Endothelial cell of umbilical vein (primary cell): ENCODE measurements around the gene FAM168A. TPM values are rescaled to one million over a fixed set of nuclear protein-coding genes. Genes with fewer than 3 reads are reported as not detected.

ENCODE experiments used
- BruUV-seq: library from RNA; stranded (reverse); fragments of 400-500 nt; replicated peaks from 2 replicates; lab custom pipeline; 2021; lab: Mats Ljungman, UMichigan
- CTCF ChIA-PET: fragments of 300-600, 350-600 bp; sonication (Branson Sonifier 250); formaldehyde crosslinking; loops from one replicate; lab custom pipeline; 2021; ENCODE audit warnings: antibody characterized with exemption, inconsistent platforms; lab: Charles Lee
- POLR2A ChIA-PET: fragments of 300-600, 350-600 bp; sonication (Branson Sonifier 250); formaldehyde crosslinking; loops from one replicate; lab custom pipeline; 2021; ENCODE audit warnings: antibody characterized with exemption, inconsistent platforms; lab: Charles Lee
- DNase-seq: peaks from one replicate; pipeline ENCODE4 v3.0.0-alpha.2; 2011; ENCODE audit warnings: low read depth, low spot score
- FAIRE-seq: peaks from 2 replicates; lab custom pipeline; 2011; peaks lifted over from hg19 to GRCh38; lab: Jason Lieb, UNC
- H2AFZ ChIP-seq: 2 replicates; pipeline ENCODE4 v1.6.0; 2012; ENCODE audit warnings: low read depth, low read length, control low read depth, inconsistent platforms
- H3K27ac ChIP-seq: 2 replicates; pipeline ENCODE4 v1.5.1; 2011; ENCODE audit warnings: low read depth, mild to moderate bottlenecking, control low read depth, low read length, moderate library complexity; ENCODE audit not compliant: insufficient read depth
- H3K27me3 ChIP-seq, 2 experiments: 2 replicates each; pipeline versions ENCODE4 v1.6.0 to v1.6.1; 2011; ENCODE audit warnings: low read length in 2 of 2, mixed read lengths in 1 of 2; ENCODE audit not compliant: control insufficient read depth in 2 of 2, insufficient read depth in 2 of 2
- H3K36me3 ChIP-seq, 2 experiments: 2 replicates in 1 of 2; 3 replicates in 1 of 2; pipeline ENCODE4 v1.5.1; 2011; ENCODE audit warnings: low read length in 2 of 2, mild to moderate bottlenecking in 1 of 2, moderate library complexity in 1 of 2; ENCODE audit not compliant: control insufficient read depth in 2 of 2, insufficient read depth in 2 of 2; ENCODE audit errors: extremely low read depth in 1 of 2
- H3K4me1 ChIP-seq: 3 replicates; pipeline ENCODE4 v1.5.1; 2011; ENCODE audit warnings: mild to moderate bottlenecking, low read length; ENCODE audit not compliant: control insufficient read depth, insufficient read depth; ENCODE audit errors: extremely low read depth
- H3K4me2 ChIP-seq: 2 replicates; pipeline ENCODE4 v1.6.1; 2011; ENCODE audit warnings: low read length, control low read depth, mixed read lengths; ENCODE audit not compliant: insufficient read depth
- H3K4me3 ChIP-seq, 3 experiments: fragments of 200-600 bp in 1 of 3; sonication (generic), shearing (Covaris generic) in 1 of 3; replicated peaks in 1 of 3; 2 replicates each; pipeline ENCODE4 v1.5.1; 2011 to 2016; ENCODE audit warnings: control low read depth in 3 of 3, low read length in 3 of 3, mild to moderate bottlenecking in 2 of 3, inconsistent platforms in 1 of 3, low read depth in 1 of 3, moderate library complexity in 1 of 3; ENCODE audit not compliant: insufficient read depth in 1 of 3
- H3K79me2 ChIP-seq: 2 replicates; pipeline ENCODE4 v1.6.0; 2012; ENCODE audit warnings: low read length, inconsistent platforms; ENCODE audit not compliant: control insufficient read depth, insufficient read depth
- H3K9ac ChIP-seq: replicated peaks from 2 replicates; pipeline ENCODE3; 2011; ENCODE audit warnings: low read length, control low read depth; ENCODE audit not compliant: insufficient read depth; ENCODE audit errors: extremely low read depth
- H3K9me1 ChIP-seq: replicated peaks from 3 replicates; pipeline ENCODE4 v1.6.0; 2011; ENCODE audit warnings: mild to moderate bottlenecking, low read length; ENCODE audit not compliant: control insufficient read depth, insufficient read depth; ENCODE audit errors: extremely low read depth
- H3K9me3 ChIP-seq: replicated peaks from 2 replicates; pipeline ENCODE4 v1.5.1; 2012; ENCODE audit warnings: low read length, inconsistent platforms; ENCODE audit not compliant: control insufficient read depth, insufficient read depth
- H4K20me1 ChIP-seq: replicated peaks from 2 replicates; pipeline ENCODE3; 2011; ENCODE audit warnings: mild to moderate bottlenecking, low read length; ENCODE audit not compliant: control insufficient read depth, insufficient read depth; ENCODE audit errors: extremely low read depth
- EZH2 ChIP-seq: IDR thresholded peaks from 2 replicates; pipeline ENCODE4 v1.6.1; 2012; ENCODE audit warnings: borderline replicate concordance, low read depth, mild to moderate bottlenecking, moderate library complexity, low read length, inconsistent platforms; ENCODE audit not compliant: severe bottlenecking
- FOS ChIP-seq: IDR thresholded peaks from 2 replicates; pipeline ENCODE4 v1.6.1; 2011; ENCODE audit warnings: mild to moderate bottlenecking, low read length, moderate library complexity, borderline replicate concordance; ENCODE audit not compliant: insufficient read depth
- JUN ChIP-seq: IDR thresholded peaks from 2 replicates; pipeline ENCODE4 v1.6.1; 2011; ENCODE audit warnings: borderline replicate concordance, low read depth; ENCODE audit not compliant: insufficient read length, insufficient read depth
- MAX ChIP-seq: IDR thresholded peaks from 2 replicates; pipeline ENCODE4 v1.6.1; 2011; ENCODE audit not compliant: insufficient read depth, insufficient read length
- MYC ChIP-seq: IDR thresholded peaks from one replicate; pipeline ENCODE4 v1.6.1; 2011; ENCODE audit warnings: mild to moderate bottlenecking, low read depth, low read length
- POLR2A ChIP-seq: IDR thresholded peaks from 2 replicates; pipeline ENCODE4 v1.6.1; 2012; ENCODE audit warnings: low read depth, mild to moderate bottlenecking, control low read depth, low read length
- POLR2AphosphoS5 ChIP-seq: IDR thresholded peaks from 2 replicates; pipeline ENCODE4 v1.6.1; 2012; ENCODE audit warnings: low read depth, mild to moderate bottlenecking, control low read depth, low read length, moderate library complexity; ENCODE audit not compliant: insufficient read depth
- dilution Hi-C: fragments of 300-500 bp; cut with MboI; formaldehyde crosslinking; loops from one replicate; pipeline ENCODE4 v1.15.0; 2019; ENCODE audit warnings: low sequenced_read_pairs; ENCODE audit not compliant: extremely low pct_ligation_motif_present
- intact Hi-C: fragments of 100-400 bp; cut with micrococcal nuclease; formaldehyde crosslinking; loops from one replicate; pipeline ENCODE4 v1.10.0; 2022
- polyA plus RNA-seq, 4 experiments: library from polyadenylated mRNA; depleted of rRNA in 3 of 4; stranded (reverse) in 3 of 4; unstranded in 1 of 4; fragments of >200 nt; gene quantifications; 2 replicates each; pipeline versions ENCODE4 v1.2.1 to v1.2.3, GENCODE V29; 2011 to 2012; ENCODE audit warnings: missing spikeins in 1 of 4
- total RNA-seq: library from RNA; stranded (reverse); gene quantifications from 2 replicates; pipeline ENCODE4 v1.2.3, GENCODE V29; 2021

The FAM168A gene
- total and polyA plus RNA-seq, 2 donors (not counting 3 experiments of a cell fraction or from before 2014, with no cell fraction given): 17.0 to 20.5 TPM

GRCh38 chr11:73529204-73529530 lies 68.7 kb downstream of the FAM168A start:
- ChIA-PET CTCF (interaction anchor here (0.7 to 1.9 kb wide), 9 partner anchors 13 to 97 kb away, joined by 3 to 8 read pairs (median 4); no protein-coding TSS in a partner anchor), POLR2A (no interaction called here)
- Histone ChIP-seq H4K20me1 (no peaks in the 10 kb centered on the region), H3K36me3 (no peaks in the 10 kb centered on the region), H3K27ac (no peak overlapping the region), H3K4me1 (peaks cover 5% of the 10 kb centered on the region), H3K27me3 (no peaks in the 10 kb centered on the region), H3K9me3 (no peaks in the 10 kb centered on the region), H3K9ac (no peak overlapping the region), H3K4me3 (no peak overlapping the region), H3K9me1 (no peaks in the 10 kb centered on the region), H3K4me2 (no peak overlapping the region), H3K79me2 (no peaks in the 10 kb centered on the region), H2AFZ (no peak overlapping the region)
- intact Hi-C loops (no loop called here), dilution Hi-C loops (no loop called here)
- TF ChIP-seq MAX: no peak
- no peak for TF ChIP-seq EZH2
- DNase-seq: no peak
- no peak for FAIRE-seq
- no TSS peak for BruUV-seq

DNA sequence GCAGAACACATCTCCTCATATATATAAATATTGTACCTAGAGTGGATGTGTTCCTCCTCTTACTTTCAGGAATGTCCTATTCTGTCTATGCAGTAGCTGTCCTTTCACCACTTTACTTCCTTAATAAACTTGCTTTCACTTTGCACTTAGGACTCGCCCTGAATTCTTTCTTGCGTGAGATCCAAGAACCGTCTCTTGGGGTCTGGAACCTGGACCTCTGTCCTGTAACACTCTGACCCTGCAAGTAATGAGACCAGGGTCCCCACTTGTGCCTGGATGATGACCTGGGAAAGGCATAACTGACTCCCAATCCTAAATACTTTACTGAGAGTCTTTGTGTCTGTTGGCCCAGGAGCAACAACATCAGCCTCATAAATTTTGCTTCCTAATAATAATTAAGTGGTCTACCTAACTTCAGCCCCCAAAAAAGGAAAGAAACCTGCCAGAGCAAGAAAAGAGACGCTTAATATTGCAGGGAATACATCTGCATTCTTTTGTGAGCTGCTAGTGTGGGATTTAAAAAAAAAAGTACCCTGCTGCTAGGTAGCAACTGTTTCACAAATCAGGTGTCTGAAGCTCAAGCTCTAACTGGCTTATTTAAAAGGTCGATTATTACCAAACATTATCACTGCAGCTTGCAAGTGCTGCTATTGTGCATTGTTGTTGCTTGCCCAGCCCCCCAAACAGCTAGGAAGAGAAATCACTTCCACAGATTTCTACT lies 69.3 kb downstream of the FAM168A start:
- intact Hi-C loops: no loop called here
- TF ChIP-seq FOS: no peak
- TF ChIP-seq JUN: no peak
- TF ChIP-seq EZH2: no peak
- no peak for TF ChIP-seq MYC
- no peak for TF ChIP-seq POLR2A
- TF ChIP-seq POLR2AphosphoS5: no peak
- ChIA-PET POLR2A (no interaction called here), CTCF (interaction anchor here (0.7 to 1.9 kb wide), 9 partner anchors 13 to 97 kb away, joined by 3 to 8 read pairs (median 4); no protein-coding TSS in a partner anchor)
- Histone ChIP-seq H3K27me3 (no peaks in the 10 kb centered on the region), H3K9me1 (no peaks in the 10 kb centered on the region), H3K27ac (no peak overlapping the region), H3K4me2 (peak overlapping the region; percentile 55), H2AFZ (peak overlapping the region; percentile 59), H3K4me1 (peaks cover 5% of the 10 kb centered on the region), H3K36me3 (no peaks in the 10 kb centered on the region), H3K9ac (no peak overlapping the region), H4K20me1 (no peaks in the 10 kb centered on the region), H3K9me3 (no peaks in the 10 kb centered on the region), H3K4me3 (no peak overlapping the region), H3K79me2 (no peaks in the 10 kb centered on the region)
- no TSS peak for BruUV-seq
- DNase-seq (peak; percentile 27), FAIRE-seq (no peak)
- dilution Hi-C loops: no loop called here
